Smooth muscle cell of the brain vasculature (primary cell): ENCODE measurements around the gene SLC4A2.

Experiments used
- DNase-seq: peaks from one replicate; pipeline ENCODE4 v3.0.0-alpha.2; 2012; ENCODE audit warnings: low read depth, low spot score

SLC4A2 gene

GRCh38 chr7:151062399-151063211, 3.2 kb downstream of the SLC4A2 start:
- no peak for DNase-seq

- DNase-seq = no peak
These were observed 3.8 kb downstream of the SLC4A2 start for GRCh38 chr7:151063212-151063561.

DNA sequence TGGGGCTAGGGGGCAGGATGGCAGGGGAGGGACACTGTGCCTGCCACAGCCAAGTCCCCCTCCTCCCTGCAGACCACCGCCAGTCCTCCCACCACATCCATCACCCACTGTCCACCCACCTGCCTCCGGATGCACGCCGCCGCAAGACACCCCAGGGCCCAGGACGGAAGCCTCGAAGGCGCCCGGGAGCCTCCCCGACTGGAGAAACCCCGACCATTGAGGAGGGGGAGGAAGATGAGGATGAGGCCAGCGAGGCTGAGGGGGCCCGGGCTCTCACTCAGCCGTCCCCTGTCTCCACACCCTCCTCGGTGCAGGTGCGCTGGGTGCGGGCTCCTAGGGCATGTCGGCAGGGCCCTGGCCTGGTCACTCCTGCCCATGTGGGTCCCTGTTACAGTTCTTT, 5.1 kb downstream of the SLC4A2 start:
- DNase-seq = no peak

DNA sequence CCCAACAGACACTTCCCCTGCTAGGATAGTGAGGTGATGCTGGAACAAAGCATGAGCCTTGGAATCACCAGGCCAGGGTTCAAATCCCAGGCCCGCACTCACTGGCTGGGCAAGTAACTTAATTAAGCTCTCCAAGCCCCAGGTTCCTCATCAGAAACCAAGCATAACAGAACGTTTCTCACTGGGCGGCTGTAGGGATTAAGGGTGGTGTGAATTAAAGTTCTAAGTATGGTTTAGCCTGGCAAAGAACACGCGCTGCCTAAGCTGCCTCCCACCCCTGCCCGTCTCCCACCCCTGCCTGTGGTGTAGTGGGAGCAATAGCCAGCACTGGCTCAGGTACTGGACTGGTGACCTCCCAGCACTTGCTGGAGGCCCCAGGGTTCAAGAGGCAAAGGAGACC, 5.6 kb downstream of the SLC4A2 start:
- DNase-seq = no peak

DNA sequence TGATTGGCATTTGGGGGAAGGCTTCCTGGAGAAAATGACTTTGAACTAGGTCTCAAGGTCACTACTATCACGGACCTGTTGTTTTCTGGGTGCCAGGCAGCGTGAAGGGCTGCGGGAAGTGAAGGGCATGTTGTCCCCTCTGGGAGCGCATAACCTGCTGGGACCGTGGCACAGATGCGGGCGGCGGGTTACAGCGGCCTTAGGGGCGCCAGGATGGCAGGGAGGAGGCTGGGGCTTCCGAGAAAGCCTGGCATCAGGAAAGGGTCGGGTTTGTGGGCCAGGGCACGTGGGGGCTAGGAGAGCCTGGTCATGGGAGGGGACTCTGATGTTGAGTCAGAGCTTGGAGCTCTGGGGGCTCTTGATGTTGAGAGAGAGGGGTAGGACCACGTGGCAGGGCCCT, 6.1 kb downstream of the SLC4A2 start:
- no peak for DNase-seq

DNA sequence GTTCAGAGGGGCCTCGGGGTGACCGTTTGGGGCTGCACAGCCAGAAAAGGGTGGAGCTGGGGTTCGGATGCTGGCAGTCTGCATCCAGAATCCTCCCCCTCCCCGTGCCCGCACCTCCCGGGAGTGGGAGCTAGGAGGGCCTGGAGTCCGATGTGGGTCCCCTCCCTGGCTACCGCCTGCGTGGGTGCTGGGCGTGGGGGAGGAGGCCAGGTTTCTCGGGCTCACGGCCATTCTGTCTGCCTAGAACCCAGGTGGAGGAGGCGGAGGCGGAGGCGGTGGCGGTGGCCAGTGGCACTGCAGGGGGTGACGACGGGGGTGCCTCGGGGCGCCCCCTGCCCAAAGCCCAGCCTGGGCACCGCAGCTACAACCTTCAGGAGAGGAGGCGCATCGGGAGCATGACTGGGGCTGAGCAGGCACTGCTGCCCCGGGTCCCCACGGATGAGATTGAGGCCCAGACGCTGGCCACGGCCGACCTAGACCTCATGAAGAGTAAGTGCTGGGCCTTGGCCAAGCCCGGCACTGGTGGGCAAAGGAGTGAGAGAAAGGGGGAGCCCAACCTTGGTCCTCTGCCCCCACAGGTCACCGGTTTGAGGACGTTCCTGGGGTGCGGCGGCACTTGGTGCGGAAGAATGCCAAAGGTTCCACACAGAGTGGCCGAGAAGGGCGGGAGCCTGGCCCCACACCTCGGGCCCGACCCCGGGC, 7.0 kb downstream of the SLC4A2 start:
- DNase-seq = no peak

GRCh38 chr7:151068069-151068773, 8.8 kb downstream of the SLC4A2 start:
- no peak for DNase-seq

GRCh38 chr7:151069841-151070573, 10.6 kb downstream of the SLC4A2 start:
- no peak for DNase-seq

GRCh38 chr7:151070574-151070960, 11.2 kb downstream of the SLC4A2 start:
- no peak for DNase-seq

DNA sequence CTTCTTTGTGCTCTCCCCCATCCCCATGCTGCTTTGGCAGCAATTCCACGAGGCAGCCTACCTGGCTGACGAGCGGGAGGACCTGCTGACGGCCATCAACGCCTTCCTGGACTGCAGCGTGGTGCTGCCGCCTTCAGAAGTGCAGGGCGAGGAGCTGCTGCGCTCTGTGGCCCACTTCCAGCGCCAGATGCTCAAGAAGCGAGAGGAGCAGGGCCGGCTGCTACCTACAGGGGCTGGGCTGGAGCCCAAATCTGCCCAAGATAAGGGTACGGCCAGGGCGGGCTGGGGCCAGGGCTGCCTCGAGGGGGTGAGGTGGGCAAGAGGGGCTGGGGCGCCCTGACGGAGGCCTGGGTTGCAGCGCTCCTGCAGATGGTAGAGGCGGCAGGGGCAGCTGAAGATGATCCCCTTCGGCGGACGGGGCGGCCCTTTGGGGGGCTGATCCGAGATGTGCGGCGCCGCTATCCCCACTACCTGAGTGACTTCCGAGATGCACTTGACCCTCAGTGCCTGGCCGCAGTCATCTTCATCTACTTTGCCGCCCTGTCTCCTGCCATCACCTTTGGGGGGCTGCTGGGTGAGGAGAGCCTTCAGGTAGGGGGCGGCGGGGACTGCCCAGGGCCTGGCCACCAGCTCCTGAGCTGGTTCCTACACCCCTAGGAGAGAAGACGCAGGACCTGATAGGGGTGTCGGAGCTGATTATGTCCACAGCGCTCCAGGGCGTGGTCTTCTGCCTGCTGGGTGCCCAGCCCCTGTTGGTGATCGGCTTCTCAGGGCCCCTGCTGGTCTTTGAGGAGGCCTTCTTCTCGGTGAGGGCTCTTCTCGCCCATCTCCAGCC, 11.9 kb downstream of the SLC4A2 start:
- no peak for DNase-seq

- DNase-seq = no peak
These were observed 14.6 kb downstream of the SLC4A2 start for GRCh38 chr7:151073990-151074389.

GRCh38 chr7:151074817-151075661, 15.7 kb downstream of the SLC4A2 start:
- no peak for DNase-seq

DNA sequence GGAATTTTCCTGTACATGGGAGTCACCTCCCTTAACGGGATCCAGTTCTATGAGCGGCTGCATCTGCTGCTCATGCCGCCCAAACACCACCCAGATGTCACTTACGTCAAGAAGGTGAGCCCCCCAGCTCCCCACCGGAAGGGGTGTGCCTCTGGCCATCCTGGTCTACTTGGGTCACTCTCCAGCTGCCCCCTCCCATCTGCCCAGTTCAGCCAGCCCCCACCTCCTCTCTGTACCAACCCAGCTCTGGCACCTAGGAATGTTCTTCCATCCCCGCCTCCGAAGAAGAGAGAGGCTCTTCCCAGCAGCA, 16.2 kb downstream of the SLC4A2 start:
- DNase-seq = no peak

DNA sequence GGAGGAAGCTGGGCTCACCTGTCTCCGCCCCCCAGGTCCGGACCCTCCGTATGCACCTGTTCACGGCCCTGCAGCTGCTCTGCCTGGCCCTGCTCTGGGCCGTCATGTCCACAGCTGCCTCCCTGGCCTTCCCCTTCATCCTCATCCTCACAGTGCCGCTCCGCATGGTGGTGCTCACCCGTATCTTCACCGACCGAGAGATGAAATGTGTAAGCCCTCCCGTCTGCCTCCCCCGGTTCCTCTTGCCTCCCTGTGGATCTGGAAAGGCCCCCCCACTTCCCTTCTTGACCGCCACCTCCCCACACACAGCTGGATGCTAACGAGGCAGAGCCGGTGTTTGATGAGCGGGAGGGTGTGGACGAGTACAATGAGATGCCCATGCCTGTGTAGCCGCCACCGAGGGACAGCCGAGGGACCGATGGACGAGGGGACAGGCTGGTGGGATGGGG, 16.6 kb downstream of the SLC4A2 start:
- no peak for DNase-seq

DNA sequence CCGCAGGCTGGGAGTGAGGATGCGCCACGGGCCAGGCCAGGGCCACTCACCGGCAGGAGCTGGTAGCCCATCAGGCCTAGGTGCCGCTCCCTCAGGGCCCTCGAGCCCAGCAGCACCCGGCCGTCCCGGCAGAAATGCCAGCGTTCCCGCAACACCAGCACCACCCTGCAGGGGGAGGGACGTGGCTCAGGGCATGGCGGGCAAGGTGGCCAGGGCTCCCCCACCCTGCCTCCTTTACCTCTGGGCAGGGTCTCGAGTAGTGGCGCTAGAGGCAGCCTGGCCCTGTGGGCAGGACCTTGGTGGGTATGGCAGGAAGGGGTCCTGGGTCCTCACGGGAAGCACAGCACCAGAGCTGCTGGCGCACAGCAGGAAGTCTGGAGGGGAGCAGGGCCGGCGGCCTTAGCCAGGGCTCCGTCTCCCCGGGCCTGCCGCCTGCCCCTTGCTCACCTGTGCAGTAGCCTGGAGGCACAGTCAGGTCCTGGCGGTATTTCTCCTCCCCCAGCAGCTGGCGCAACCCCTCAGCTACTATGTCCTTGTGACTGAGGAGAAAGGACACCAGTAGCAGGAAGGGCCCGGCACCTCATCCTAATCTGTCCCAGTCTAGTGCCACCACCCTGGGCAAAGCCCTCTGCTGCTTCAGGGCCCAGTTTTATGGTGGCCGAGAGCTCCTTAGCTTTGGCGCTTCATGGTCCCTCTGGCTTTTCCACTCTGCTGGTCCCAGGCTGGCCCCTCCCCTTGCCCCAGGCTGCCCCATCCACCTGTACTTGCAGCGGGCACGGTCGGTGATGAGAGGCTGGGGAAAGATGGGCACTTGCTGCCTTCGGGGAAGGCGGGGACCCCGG, 17.7 kb downstream of the SLC4A2 start:
- DNase-seq = no peak

DNA sequence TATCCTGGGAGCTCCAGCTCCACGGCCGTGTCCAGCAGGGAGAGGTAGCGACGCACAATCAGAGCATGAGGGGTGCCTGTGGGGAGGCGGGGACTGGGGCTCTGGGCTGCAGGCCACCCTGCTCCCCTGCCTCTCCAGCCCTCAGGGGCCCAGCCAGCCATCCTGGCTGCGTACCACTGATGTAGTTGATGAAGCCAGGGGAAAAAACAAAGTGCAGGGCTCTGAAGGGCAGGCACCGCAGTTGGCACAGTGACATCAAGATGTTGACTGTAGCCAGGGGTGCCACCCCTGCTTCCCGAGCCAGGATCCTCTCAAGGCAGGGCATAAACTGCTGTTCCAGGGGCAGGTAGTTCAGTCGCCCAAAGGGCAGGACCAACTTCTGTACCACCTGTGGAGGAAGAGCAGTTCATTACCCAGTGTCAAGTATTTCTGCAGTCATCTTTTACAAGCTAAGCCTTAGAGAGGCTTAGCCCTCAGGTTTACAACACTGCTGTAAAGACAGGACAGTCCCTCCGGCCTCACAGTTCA, 18.4 kb downstream of the SLC4A2 start:
- no peak for DNase-seq

- no peak for DNase-seq
These were observed 19.0 kb downstream of the SLC4A2 start for GRCh38 chr7:151078233-151079040.

DNA sequence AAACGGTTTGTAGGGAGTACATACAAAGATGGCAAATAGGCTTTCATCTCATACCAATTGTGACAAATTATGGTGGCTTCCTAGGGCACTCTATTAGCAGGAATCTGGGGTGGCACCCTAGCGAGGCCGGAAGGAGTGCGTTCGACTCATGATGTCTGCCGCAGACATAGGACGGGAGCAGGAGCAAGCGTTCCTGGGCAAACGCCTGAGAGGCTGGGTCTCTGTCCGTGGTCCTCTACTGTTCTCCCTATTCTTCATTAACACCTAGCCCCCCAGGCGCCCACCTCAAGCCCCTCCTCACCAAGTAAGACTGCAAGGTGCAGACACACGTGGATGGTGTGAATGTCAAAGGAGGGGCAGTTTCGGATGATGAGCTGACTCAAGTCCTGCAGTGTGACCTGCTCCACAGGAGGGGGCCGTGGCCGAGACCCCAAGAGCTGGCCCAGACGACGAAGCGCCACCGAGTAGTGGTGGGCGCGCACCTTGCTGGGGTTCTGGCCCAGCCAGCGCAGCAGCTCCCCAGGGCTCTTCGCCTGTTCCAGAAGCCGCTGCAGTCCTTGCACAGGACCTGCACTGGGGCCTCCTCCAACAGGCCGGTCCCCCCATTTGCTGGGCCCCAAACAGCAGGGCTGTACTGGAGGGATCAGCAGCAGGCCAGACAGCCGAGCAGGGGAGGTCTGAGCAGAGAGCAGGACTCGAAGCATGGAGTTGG, 20.0 kb downstream of the SLC4A2 start:
- no peak for DNase-seq
